ES-I3 (cell line): Measurements from ENCODE around the gene ASF1B.
"Not testable (repeated sequence)": the region's sequence is repeated elsewhere in the genome, so short reads cannot be mapped to it uniquely, and the experiment has no call there.

ENCODE experiments used
- H3K36me3 ChIP-seq: 2 replicates; pipeline ENCODE4 v1.6.1; 2013; ENCODE audit warnings: mild to moderate bottlenecking, low read length, control low read depth, moderate library complexity; ENCODE audit not compliant: insufficient read depth
- H3K4me1 ChIP-seq: 2 replicates; pipeline ENCODE4 v1.6.1; 2013; ENCODE audit warnings: mild to moderate bottlenecking, control low read depth, low read length; ENCODE audit not compliant: insufficient read depth
- H3K9ac ChIP-seq: 2 replicates; pipeline ENCODE4 v1.6.1; 2013; ENCODE audit warnings: low read depth, mild to moderate bottlenecking, low read length, moderate library complexity
- H3K9me3 ChIP-seq: 2 replicates; pipeline ENCODE4 v1.6.1; 2013; ENCODE audit warnings: mild to moderate bottlenecking, low read length, moderate library complexity; ENCODE audit not compliant: control insufficient read depth, insufficient read depth

Gene ASF1B

GRCh38 chr19:14150770-14151661 is 14.6 kb upstream of the ASF1B start:
- Histone ChIP-seq H3K9ac (no peak overlapping the region), H3K9me3 (no peaks in the 10 kb centered on the region), H3K36me3 (peaks cover 6% of the 10 kb centered on the region), H3K4me1 (peaks cover 19% of the 10 kb centered on the region)

GRCh38 chr19:14150041-14150769 is 13.8 kb upstream of the ASF1B start:
- H3K9ac ChIP-seq, result 0 out of 2 replicates have a peak overlapping the region, but pooled peaks have one; percentile 22
- H3K4me1 ChIP-seq, result peaks cover 19% of the 10 kb centered on the region
- H3K9me3 ChIP-seq, result no peaks in the 10 kb centered on the region
- H3K36me3 ChIP-seq, result peaks cover under 1% of the 10 kb centered on the region

- Histone ChIP-seq H3K9ac (peak overlapping the region; percentile 22; the same call in 1 of the 2 replicates), H3K36me3 (no peaks in the 10 kb centered on the region; the same call in 1 of the 2 replicates), H3K9me3 (no peaks in the 10 kb centered on the region), H3K4me1 (peaks cover 19% of the 10 kb centered on the region)
Measured at GRCh38 chr19:14149509-14149994, 13.2 kb upstream of the ASF1B start.

GRCh38 chr19:14148751-14149410 is 12.5 kb upstream of the ASF1B start:
- Histone ChIP-seq H3K36me3 (no peaks in the 10 kb centered on the region; the same call in 1 of the 2 replicates), H3K4me1 (peaks cover 19% of the 10 kb centered on the region), H3K9me3 (no peaks in the 10 kb centered on the region), H3K9ac (no peak overlapping the region)

GRCh38 chr19:14147797-14148605 is 11.6 kb upstream of the ASF1B start:
- peaks cover 19% of the 10 kb centered on the region for H3K4me1 ChIP-seq
- H3K9ac ChIP-seq, result no peak overlapping the region

GRCh38 chr19:14146789-14147216 is 10.4 kb upstream of the ASF1B start:
- no peaks in the 10 kb centered on the region for H3K36me3 ChIP-seq
- H3K9ac ChIP-seq, result no peak overlapping the region
- peaks cover 19% of the 10 kb centered on the region for H3K4me1 ChIP-seq
- no peaks in the 10 kb centered on the region for H3K9me3 ChIP-seq

More at GRCh38 chr19:14147797-14148605, 11.6 kb upstream of the ASF1B start:
- Histone ChIP-seq H3K9me3 (no peaks in the 10 kb centered on the region), H3K36me3 (no peaks in the 10 kb centered on the region; the same call in 1 of the 2 replicates)

GRCh38 chr19:14146169-14146568 is 9.8 kb upstream of the ASF1B start:
- H3K9me3 ChIP-seq, H3K36me3 ChIP-seq, H3K9ac ChIP-seq: not testable (repeated sequence)
- H3K4me1 ChIP-seq, result peaks cover 19% of the 10 kb centered on the region

GRCh38 chr19:14145381-14145780 is 9.0 kb upstream of the ASF1B start:
- no peaks in the 10 kb centered on the region for H3K9me3 ChIP-seq
- H3K36me3 ChIP-seq, result no peaks in the 10 kb centered on the region
- no peak overlapping the region for H3K9ac ChIP-seq
- peaks cover 16% of the 10 kb centered on the region for H3K4me1 ChIP-seq

GRCh38 chr19:14142262-14143190 is 6.1 kb upstream of the ASF1B start:
- no peaks in the 10 kb centered on the region; the same call in 1 of the 2 replicates for H3K9me3 ChIP-seq
- H3K4me1 ChIP-seq, result no peaks in the 10 kb centered on the region
- H3K36me3 ChIP-seq, result no peaks in the 10 kb centered on the region

GRCh38 chr19:14141041-14141440 is 4.7 kb upstream of the ASF1B start:
- H3K9ac ChIP-seq, result no peak overlapping the region
- H3K36me3 ChIP-seq, result no peaks in the 10 kb centered on the region
- H3K4me1 ChIP-seq, result no peaks in the 10 kb centered on the region
- H3K9me3 ChIP-seq, result no peaks in the 10 kb centered on the region; the same call in 1 of the 2 replicates

More at GRCh38 chr19:14142262-14143190, 6.1 kb upstream of the ASF1B start:
- no peak overlapping the region for H3K9ac ChIP-seq

- Histone ChIP-seq H3K9ac (no peak overlapping the region), H3K9me3 (no peaks in the 10 kb centered on the region; the same call in 1 of the 2 replicates), H3K4me1 (no peaks in the 10 kb centered on the region; the same call in 1 of the 2 replicates), H3K36me3 (no peaks in the 10 kb centered on the region)
Measured at GRCh38 chr19:14139944-14140343, 3.6 kb upstream of the ASF1B start.

- H3K9me3 ChIP-seq, result no peaks in the 10 kb centered on the region; the same call in 1 of the 2 replicates
- no peaks in the 10 kb centered on the region; the same call in 1 of the 2 replicates for H3K4me1 ChIP-seq
- no peaks in the 10 kb centered on the region for H3K36me3 ChIP-seq
- no peak overlapping the region for H3K9ac ChIP-seq
Measured at GRCh38 chr19:14138576-14139265, 2.3 kb upstream of the ASF1B start.
